ENCODE results near the gene KDM2A.
"Not testable (repeated sequence)": the region's sequence is repeated elsewhere in the genome, so short reads cannot be mapped to it uniquely, and the experiment has no call there.

KDM2A gene

GRCh38 chr11:67202028-67202427, 83.0 kb downstream of the KDM2A start:
- no peak overlapping the region for H3K27ac ChIP-seq (ENCODE audit: low read length)
- H3K4me1 ChIP-seq (ENCODE audit: control insufficient read depth, insufficient read depth, low read length): no peaks in the 10 kb centered on the region
- H3K9me3 ChIP-seq (ENCODE audit: control insufficient read depth in 2 of 2, low read length in 2 of 2): no peaks in the 10 kb centered on the region
- H3K36me3 ChIP-seq (ENCODE audit: control insufficient read depth in 2 of 2, insufficient read depth in 2 of 2, low read length in 2 of 2): peaks cover 3 to 4% of the 10 kb centered on the region in 2 donors
- H3K27me3 ChIP-seq (ENCODE audit: control insufficient read depth in 1 of 2, insufficient read depth in 2 of 2, low read length in 2 of 2): no peaks in the 10 kb centered on the region
- no peak overlapping the region for H3K4me3 ChIP-seq (ENCODE audit: low read length in 2 of 2)
- H3K9ac ChIP-seq (ENCODE audit: low read length in 2 of 2): no peak overlapping the region

DNA sequence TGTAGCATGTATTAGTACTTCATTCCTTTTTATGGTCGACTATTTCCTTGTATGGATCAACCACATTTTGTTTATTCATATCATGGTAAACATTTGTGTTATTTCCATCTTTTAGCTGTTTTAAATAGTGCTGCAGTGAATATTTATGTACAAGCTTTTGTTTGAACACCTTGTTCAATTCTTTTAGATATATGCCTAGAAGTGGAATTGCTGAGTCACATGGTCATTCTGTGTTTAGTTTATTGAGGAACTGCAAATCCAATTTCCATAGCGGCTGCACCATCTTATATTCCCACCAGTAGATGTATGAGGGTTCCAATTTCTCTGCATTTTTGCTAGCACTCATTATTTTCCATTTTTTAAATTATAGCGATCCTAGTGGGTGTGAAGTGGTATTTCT, 85.8 kb downstream of the KDM2A start:
- Histone ChIP-seq H3K36me3 (ENCODE audit: control insufficient read depth in 2 of 2, insufficient read depth in 2 of 2, low read length in 2 of 2) (peaks cover 7 to 11% of the 10 kb centered on the region in 2 donors), H3K27me3 (ENCODE audit: control insufficient read depth in 1 of 2, insufficient read depth in 2 of 2, low read length in 2 of 2) (no peaks in the 10 kb centered on the region), H3K4me1 (ENCODE audit: control insufficient read depth, insufficient read depth, low read length) (no peaks in the 10 kb centered on the region), H3K9ac (ENCODE audit: low read length in 2 of 2) (no peak overlapping the region), H3K9me3 (ENCODE audit: control insufficient read depth in 2 of 2, low read length in 2 of 2) (no peaks in the 10 kb centered on the region), H3K4me3 (ENCODE audit: low read length in 2 of 2) (no peak overlapping the region), H3K27ac (ENCODE audit: low read length) (no peak overlapping the region)

GRCh38 chr11:67209222-67209621, 90.2 kb downstream of the KDM2A start:
- not testable (repeated sequence) for H3K4me1 ChIP-seq (ENCODE audit: control insufficient read depth, insufficient read depth, low read length); H3K27me3 ChIP-seq (ENCODE audit: control insufficient read depth in 1 of 2, insufficient read depth in 2 of 2, low read length in 2 of 2); H3K9me3 ChIP-seq (ENCODE audit: control insufficient read depth in 2 of 2, low read length in 2 of 2); H3K27ac ChIP-seq (ENCODE audit: low read length); H3K9ac ChIP-seq (ENCODE audit: low read length in 2 of 2); H3K4me3 ChIP-seq (ENCODE audit: low read length in 2 of 2)
- H3K36me3 ChIP-seq (ENCODE audit: control insufficient read depth in 2 of 2, insufficient read depth in 2 of 2, low read length in 2 of 2): peaks cover 3 to 18% of the 10 kb centered on the region in 2 donors

GRCh38 chr11:67211656-67212436, 92.8 kb downstream of the KDM2A start:
- H3K36me3 ChIP-seq (ENCODE audit: control insufficient read depth in 2 of 2, insufficient read depth in 2 of 2, low read length in 2 of 2): peaks cover 12 to 24% of the 10 kb centered on the region in 2 donors
- H3K27ac ChIP-seq (ENCODE audit: low read length): no peak overlapping the region
- H3K27me3 ChIP-seq (ENCODE audit: control insufficient read depth in 1 of 2, insufficient read depth in 2 of 2, low read length in 2 of 2): no peaks in the 10 kb centered on the region
- H3K9ac ChIP-seq (ENCODE audit: low read length in 2 of 2): no peak overlapping the region
- H3K4me3 ChIP-seq (ENCODE audit: low read length in 2 of 2): no peak overlapping the region
- no peaks in the 10 kb centered on the region for H3K4me1 ChIP-seq (ENCODE audit: control insufficient read depth, insufficient read depth, low read length)
- H3K9me3 ChIP-seq (ENCODE audit: control insufficient read depth in 2 of 2, low read length in 2 of 2): no peaks in the 10 kb centered on the region

GRCh38 chr11:67213178-67213621, 94.1 kb downstream of the KDM2A start:
- Histone ChIP-seq H3K36me3 (ENCODE audit: control insufficient read depth in 2 of 2, insufficient read depth in 2 of 2, low read length in 2 of 2) (peaks cover 19 to 27% of the 10 kb centered on the region in 2 donors), H3K9ac (ENCODE audit: low read length in 2 of 2) (no peak overlapping the region), H3K27ac (ENCODE audit: low read length) (no peak overlapping the region), H3K9me3 (ENCODE audit: control insufficient read depth in 2 of 2, low read length in 2 of 2) (no peaks in the 10 kb centered on the region), H3K4me3 (ENCODE audit: low read length in 2 of 2) (no peak overlapping the region), H3K4me1 (ENCODE audit: control insufficient read depth, insufficient read depth, low read length) (no peaks in the 10 kb centered on the region), H3K27me3 (ENCODE audit: control insufficient read depth in 1 of 2, insufficient read depth in 2 of 2, low read length in 2 of 2) (no peaks in the 10 kb centered on the region)

- Histone ChIP-seq H3K4me1 (ENCODE audit: control insufficient read depth, insufficient read depth, low read length) (no peaks in the 10 kb centered on the region), H3K27me3 (ENCODE audit: control insufficient read depth in 1 of 2, insufficient read depth in 2 of 2, low read length in 2 of 2) (no peaks in the 10 kb centered on the region), H3K36me3 (ENCODE audit: control insufficient read depth in 2 of 2, insufficient read depth in 2 of 2, low read length in 2 of 2) (peaks cover 30 to 37% of the 10 kb centered on the region in 2 donors), H3K4me3 (ENCODE audit: low read length in 2 of 2) (no peak overlapping the region), H3K9ac (ENCODE audit: low read length in 2 of 2) (no peak overlapping the region), H3K9me3 (ENCODE audit: control insufficient read depth in 2 of 2, low read length in 2 of 2) (no peaks in the 10 kb centered on the region), H3K27ac (ENCODE audit: low read length) (no peak overlapping the region)
These were observed 108.7 kb downstream of the KDM2A start for GRCh38 chr11:67227726-67228125.

GRCh38 chr11:67230406-67230805, 111.3 kb downstream of the KDM2A start:
- Histone ChIP-seq H3K36me3 (ENCODE audit: control insufficient read depth in 2 of 2, insufficient read depth in 2 of 2, low read length in 2 of 2) (peaks cover 29 to 30% of the 10 kb centered on the region in 2 donors), H3K9me3 (ENCODE audit: control insufficient read depth in 2 of 2, low read length in 2 of 2) (no peaks in the 10 kb centered on the region), H3K4me1 (ENCODE audit: control insufficient read depth, insufficient read depth, low read length) (no peaks in the 10 kb centered on the region), H3K27ac (ENCODE audit: low read length) (no peak overlapping the region), H3K9ac (ENCODE audit: low read length in 2 of 2) (no peak overlapping the region), H3K27me3 (ENCODE audit: control insufficient read depth in 1 of 2, insufficient read depth in 2 of 2, low read length in 2 of 2) (no peaks in the 10 kb centered on the region), H3K4me3 (ENCODE audit: low read length in 2 of 2) (no peak overlapping the region)

- H3K27ac ChIP-seq (ENCODE audit: low read length): no peak overlapping the region
- no peaks in the 10 kb centered on the region for H3K27me3 ChIP-seq (ENCODE audit: control insufficient read depth in 1 of 2, insufficient read depth in 2 of 2, low read length in 2 of 2)
- no peaks in the 10 kb centered on the region for H3K9me3 ChIP-seq (ENCODE audit: control insufficient read depth in 2 of 2, low read length in 2 of 2)
- H3K4me3 ChIP-seq (ENCODE audit: low read length in 2 of 2): no peak overlapping the region
- H3K9ac ChIP-seq (ENCODE audit: low read length in 2 of 2): no peak overlapping the region
- no peaks in the 10 kb centered on the region for H3K4me1 ChIP-seq (ENCODE audit: control insufficient read depth, insufficient read depth, low read length)
- peaks cover 30% of the 10 kb centered on the region in 2 donors for H3K36me3 ChIP-seq (ENCODE audit: control insufficient read depth in 2 of 2, insufficient read depth in 2 of 2, low read length in 2 of 2)
These were observed 111.8 kb downstream of the KDM2A start for GRCh38 chr11:67230886-67231285.

- Histone ChIP-seq H3K36me3 (ENCODE audit: control insufficient read depth in 2 of 2, insufficient read depth in 2 of 2, low read length in 2 of 2) (peaks cover 21% of the 10 kb centered on the region in 2 donors), H3K9ac (ENCODE audit: low read length in 2 of 2) (no peak overlapping the region), H3K4me3 (ENCODE audit: low read length in 2 of 2) (no peak overlapping the region), H3K9me3 (ENCODE audit: control insufficient read depth in 2 of 2, low read length in 2 of 2) (no peaks in the 10 kb centered on the region), H3K27ac (ENCODE audit: low read length) (no peak overlapping the region), H3K27me3 (ENCODE audit: control insufficient read depth in 1 of 2, insufficient read depth in 2 of 2, low read length in 2 of 2) (no peaks in the 10 kb centered on the region), H3K4me1 (ENCODE audit: control insufficient read depth, insufficient read depth, low read length) (peaks cover 2% of the 10 kb centered on the region)
These were observed 114.6 kb downstream of the KDM2A start for GRCh38 chr11:67233584-67234190.

- not testable (repeated sequence) for H3K4me3 ChIP-seq (ENCODE audit: low read length in 2 of 2); H3K9me3 ChIP-seq (ENCODE audit: control insufficient read depth in 2 of 2, low read length in 2 of 2); H3K27ac ChIP-seq (ENCODE audit: low read length); H3K9ac ChIP-seq (ENCODE audit: low read length in 2 of 2); H3K27me3 ChIP-seq (ENCODE audit: control insufficient read depth in 1 of 2, insufficient read depth in 2 of 2, low read length in 2 of 2)
- H3K4me1 ChIP-seq (ENCODE audit: control insufficient read depth, insufficient read depth, low read length): peaks cover 11% of the 10 kb centered on the region
- H3K36me3 ChIP-seq (ENCODE audit: control insufficient read depth in 2 of 2, insufficient read depth in 2 of 2, low read length in 2 of 2): peaks cover 14 to 15% of the 10 kb centered on the region in 2 donors
These were observed 115.5 kb downstream of the KDM2A start for GRCh38 chr11:67234571-67234970.

DNA sequence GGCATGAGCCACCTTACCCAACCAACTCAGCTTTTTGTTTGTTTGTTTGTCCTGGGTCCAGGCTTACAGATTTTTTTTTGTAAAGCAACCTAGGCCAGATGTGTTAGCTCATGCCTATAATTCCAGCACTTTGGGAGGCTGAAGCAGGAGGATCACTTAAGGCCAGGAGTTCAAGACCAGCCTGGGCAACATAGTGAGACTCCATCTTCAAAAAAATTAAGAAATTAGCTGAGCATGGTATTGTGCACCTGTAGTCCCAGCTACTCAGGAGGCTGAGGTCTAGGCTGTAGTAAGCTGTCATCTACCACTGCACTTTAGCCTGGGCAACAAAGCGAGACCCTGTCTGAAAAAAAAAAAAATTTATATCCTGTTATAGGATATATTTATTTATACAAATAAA, 118.5 kb downstream of the KDM2A start:
- H3K4me3 ChIP-seq (ENCODE audit: low read length in 2 of 2): no peak overlapping the region
- no peaks in the 10 kb centered on the region for H3K9me3 ChIP-seq (ENCODE audit: control insufficient read depth in 2 of 2, low read length in 2 of 2)
- H3K4me1 ChIP-seq (ENCODE audit: control insufficient read depth, insufficient read depth, low read length): peaks cover 28% of the 10 kb centered on the region
- no peaks in the 10 kb centered on the region for H3K27me3 ChIP-seq (ENCODE audit: control insufficient read depth in 1 of 2, insufficient read depth in 2 of 2, low read length in 2 of 2)
- H3K9ac ChIP-seq (ENCODE audit: low read length in 2 of 2): no peak overlapping the region
- peaks cover 0 to 5% of the 10 kb centered on the region in 2 donors for H3K36me3 ChIP-seq (ENCODE audit: control insufficient read depth in 2 of 2, insufficient read depth in 2 of 2, low read length in 2 of 2)
- no peak overlapping the region for H3K27ac ChIP-seq (ENCODE audit: low read length)
